ENCODE data around the gene SPARC. TPM values are rescaled to one million over a fixed set of nuclear protein-coding genes. Genes with fewer than 3 reads are reported as not detected.

Gene SPARC
- total RNA-seq, 1 donor, result 1,011 TPM

- TF ChIP-seq CTCF (IDR thresholded peaks at IDR 0.05; ENCODE audit: insufficient read depth, low read length), result no peak
- DNase-seq (ENCODE audit: low read depth), result peak; percentile 14
- H3K4me3 ChIP-seq (ENCODE audit: low read depth, low read length), result no peak overlapping the region
Measured at GRCh38 chr5:151674626-151675610, 11.8 kb downstream of the SPARC start.

DNA sequence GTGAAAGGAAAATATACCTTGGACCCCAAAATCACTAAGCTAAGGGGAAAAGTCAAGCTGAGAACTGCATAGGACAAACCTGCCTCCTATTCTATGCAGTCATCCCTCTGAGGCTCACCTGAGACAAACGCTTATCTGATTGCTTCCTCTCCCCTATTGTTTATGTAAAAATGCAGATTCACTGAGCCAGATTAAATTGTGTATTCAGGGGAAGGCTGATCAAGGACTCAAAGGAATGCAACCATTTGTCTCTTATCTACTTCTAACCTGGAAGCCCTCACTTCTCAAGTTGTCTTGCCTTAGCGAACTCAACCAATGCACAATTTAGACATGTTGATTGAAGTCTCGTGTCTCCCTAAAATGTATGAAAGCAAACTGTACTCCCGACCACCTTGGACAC lies 13.3 kb downstream of the SPARC start:
- DNase-seq (ENCODE audit: low read depth), result no peak
- no peak overlapping the region for H3K4me3 ChIP-seq (ENCODE audit: low read depth, low read length)
- no peak for TF ChIP-seq CTCF (IDR thresholded peaks at IDR 0.05; ENCODE audit: insufficient read depth, low read length)

DNA sequence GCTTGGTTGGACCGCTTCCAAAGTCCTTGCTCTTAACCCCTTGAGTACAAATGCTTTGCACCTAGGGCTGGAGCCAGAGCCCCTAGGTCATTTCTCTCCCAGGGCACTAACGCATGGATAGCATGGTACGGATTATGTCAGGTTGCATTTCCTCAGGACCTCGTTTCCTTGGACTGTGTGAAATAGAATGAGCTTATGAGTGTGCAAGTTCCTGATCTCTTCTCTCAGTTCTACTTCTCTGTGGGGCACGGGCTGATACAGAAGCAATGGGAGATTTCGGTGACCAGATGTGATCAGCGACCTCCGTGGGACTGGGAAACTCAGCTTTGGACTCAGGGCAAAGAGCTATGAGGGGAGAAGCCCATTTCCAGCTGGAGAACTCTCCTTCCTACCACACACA lies 14.2 kb downstream of the SPARC start:
- no peak overlapping the region for H3K4me3 ChIP-seq (ENCODE audit: low read depth, low read length)
- no peak for TF ChIP-seq CTCF (IDR thresholded peaks at IDR 0.05; ENCODE audit: insufficient read depth, low read length)
- DNase-seq (ENCODE audit: low read depth), result no peak

- no peak for TF ChIP-seq CTCF (IDR thresholded peaks at IDR 0.05; ENCODE audit: insufficient read depth, low read length)
- peak; percentile 86 for DNase-seq (ENCODE audit: low read depth)
- H3K4me3 ChIP-seq (ENCODE audit: low read depth, low read length), result no peak overlapping the region
Measured at GRCh38 chr5:151671950-151672349, 14.8 kb downstream of the SPARC start.

DNA sequence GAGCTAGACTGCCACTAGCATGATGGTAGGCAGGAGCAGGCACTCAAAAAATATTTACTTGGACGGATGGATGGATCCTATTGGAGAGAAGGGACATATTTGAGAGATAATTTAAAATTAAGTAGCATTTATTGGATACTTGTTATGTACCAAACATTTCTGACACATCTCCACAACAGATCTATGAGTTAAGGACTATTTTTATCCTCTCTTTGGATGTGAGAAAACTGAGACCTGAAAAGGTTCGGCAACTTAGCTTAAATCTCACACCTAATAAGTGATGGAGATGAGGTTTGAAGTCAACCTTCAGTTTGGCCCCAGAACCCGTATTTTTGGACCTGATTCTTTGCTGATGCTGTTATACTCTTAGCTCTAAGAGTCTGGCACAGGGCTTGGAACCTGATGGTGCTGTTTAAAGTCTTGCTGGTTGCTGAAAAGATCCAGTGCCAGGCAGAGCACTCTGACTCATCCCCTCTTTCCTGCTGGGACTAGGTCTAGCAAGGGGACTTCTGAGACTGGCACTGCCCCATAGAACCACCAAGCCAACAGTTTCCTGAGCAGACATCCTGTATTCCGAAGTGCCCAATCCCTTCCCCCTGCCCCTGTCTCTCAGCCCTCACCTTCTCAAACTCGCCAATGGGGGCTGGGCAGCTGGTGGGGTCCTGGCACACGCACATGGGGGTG lies 15.6 kb downstream of the SPARC start:
- no peak overlapping the region for H3K4me3 ChIP-seq (ENCODE audit: low read depth, low read length)
- TF ChIP-seq CTCF (IDR thresholded peaks at IDR 0.05; ENCODE audit: insufficient read depth, low read length), result no peak
- peak; percentile 69 for DNase-seq (ENCODE audit: low read depth)

- DNase-seq (ENCODE audit: low read depth), result peak; percentile 75
Measured at GRCh38 chr5:151670083-151670686, 16.5 kb downstream of the SPARC start.

More at GRCh38 chr5:151670083-151670686, 16.5 kb downstream of the SPARC start:
- H3K4me3 ChIP-seq (ENCODE audit: low read depth, low read length), result no peak overlapping the region
- TF ChIP-seq CTCF (IDR thresholded peaks at IDR 0.05; ENCODE audit: insufficient read depth, low read length), result no peak
